Cardiac fibroblast (primary cell): ENCODE data around the gene FCGR2B.
A peak's percentile ranks its signal among the peaks of the same experiment; 100 is the strongest.
"Not testable (repeated sequence)": the region's sequence is repeated elsewhere in the genome, so short reads cannot be mapped to it uniquely, and the experiment has no call there.

ENCODE experiments used
- DNase-seq, 2 donors: peaks; one replicate each; pipeline versions ENCODE4 v3.0.0 to v3.0.0-alpha.2; 2010; ENCODE audit warnings: low read depth in 2 of 2
- H3K4me3 ChIP-seq, 2 donors: replicated peaks in 1 of 2; 1 replicate in 1 of 2; 2 replicates in 1 of 2; pipeline ENCODE4 v1.5.1; 2011; ENCODE audit warnings: low read depth in 2 of 2, low read length in 2 of 2, mild to moderate bottlenecking in 2 of 2, moderate library complexity in 1 of 2
- TF ChIP-seq, protein P1 (sequence below): IDR thresholded peaks from one replicate; pipeline ENCODE4 v1.5.1; 2011; ENCODE audit warnings: low read depth, mild to moderate bottlenecking, low read length, inconsistent platforms

Gene FCGR2B

DNA sequence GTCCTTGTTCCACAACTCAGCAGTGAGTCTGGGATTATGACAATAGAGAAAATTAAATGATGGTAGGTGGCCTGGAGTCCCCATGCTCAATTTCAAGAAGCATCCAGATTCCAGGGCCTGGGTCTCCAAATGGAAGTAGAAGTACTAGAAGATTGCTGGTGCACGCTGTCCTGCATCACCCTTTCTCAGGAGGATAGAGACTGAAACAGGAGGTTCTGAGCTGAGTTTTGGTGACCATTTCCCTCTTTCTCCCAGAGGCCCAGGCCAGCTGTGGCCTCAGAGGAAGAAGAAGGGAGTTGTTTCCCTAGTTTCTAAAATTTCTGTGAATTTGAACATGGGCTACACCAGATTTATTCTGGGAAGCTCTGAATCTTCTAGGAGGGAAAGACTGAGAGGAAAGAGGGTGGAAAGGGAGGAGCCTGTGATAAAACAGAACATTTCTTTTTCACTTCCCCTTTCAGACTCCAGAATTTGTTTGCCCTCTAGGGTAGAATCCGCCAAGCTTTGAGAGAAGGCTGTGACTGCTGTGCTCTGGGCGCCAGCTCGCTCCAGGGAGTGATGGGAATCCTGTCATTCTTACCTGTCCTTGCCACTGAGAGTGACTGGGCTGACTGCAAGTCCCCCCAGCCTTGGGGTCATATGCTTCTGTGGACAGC lies at the start of gene FCGR2B:
TSS of gene FCGR2B (plus strand) at position 460 of the 656 bp plus-strand sequence. CDS start at position 559, 99 bp downstream.
- H3K4me3 ChIP-seq, DNase-seq: not testable (repeated sequence)

DNA sequence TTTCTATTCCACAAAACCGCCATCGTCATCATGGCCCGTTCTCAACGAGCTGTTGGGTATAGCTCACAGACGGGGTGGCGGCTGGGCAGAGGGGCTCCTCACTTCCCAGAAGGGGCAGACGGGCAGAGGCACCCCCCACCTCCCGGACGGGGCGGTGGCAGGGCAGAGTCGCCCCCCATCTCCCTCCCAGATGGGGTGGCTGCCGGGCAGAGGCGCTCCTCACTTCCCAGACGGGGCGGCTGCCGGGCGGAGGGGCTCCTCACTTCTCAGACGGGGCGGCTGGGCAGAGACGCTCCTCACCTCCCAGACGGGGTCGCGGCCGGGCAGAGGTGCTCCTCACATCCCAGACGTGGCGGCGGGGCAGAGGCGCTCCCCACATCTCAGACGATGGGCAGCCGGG lies 46.5 kb upstream of the FCGR2B start:
- H3K4me3 ChIP-seq, DNase-seq: not testable (repeated sequence)

DNA sequence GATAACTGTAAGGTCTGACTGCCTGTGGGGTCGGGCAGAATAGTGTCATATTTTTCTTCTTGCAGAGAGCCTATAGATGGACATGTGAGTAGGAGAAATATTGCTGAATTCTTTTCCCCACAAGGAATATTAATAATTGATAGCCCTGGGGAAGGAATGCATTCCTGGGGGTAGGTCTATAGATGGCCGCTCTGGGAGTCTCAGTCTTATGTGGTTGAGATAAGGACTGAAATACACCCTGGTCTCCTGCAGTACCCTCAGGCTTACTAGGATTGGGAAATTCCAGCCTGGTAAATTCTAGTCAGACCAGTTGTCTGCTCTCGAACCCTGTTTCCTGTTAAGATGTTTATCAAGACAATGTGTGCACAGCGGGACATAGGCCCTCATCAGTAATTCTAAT lies 44.4 kb upstream of the FCGR2B start:
- H3K4me3 ChIP-seq, DNase-seq: not testable (repeated sequence)

DNA sequence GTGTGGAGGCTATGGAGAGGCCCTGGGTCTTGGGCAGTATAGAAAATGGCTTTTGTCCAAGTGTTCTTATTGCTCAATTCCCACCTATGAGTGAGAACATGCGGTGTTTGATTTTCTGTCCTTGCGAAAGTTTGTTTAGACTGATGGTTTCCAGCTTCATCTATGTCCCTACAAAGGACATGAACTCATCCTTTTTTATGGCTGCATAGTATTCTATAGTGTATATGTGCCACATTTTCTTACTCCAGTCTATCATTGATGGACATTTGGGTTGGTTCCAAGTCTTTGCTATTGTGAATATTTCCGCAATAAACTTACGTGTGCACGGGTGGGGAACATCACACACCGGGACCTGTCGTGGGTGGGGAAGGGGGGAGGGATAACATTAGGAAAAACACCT lies 42.5 kb upstream of the FCGR2B start:
- H3K4me3 ChIP-seq, DNase-seq: not testable (repeated sequence)

DNA sequence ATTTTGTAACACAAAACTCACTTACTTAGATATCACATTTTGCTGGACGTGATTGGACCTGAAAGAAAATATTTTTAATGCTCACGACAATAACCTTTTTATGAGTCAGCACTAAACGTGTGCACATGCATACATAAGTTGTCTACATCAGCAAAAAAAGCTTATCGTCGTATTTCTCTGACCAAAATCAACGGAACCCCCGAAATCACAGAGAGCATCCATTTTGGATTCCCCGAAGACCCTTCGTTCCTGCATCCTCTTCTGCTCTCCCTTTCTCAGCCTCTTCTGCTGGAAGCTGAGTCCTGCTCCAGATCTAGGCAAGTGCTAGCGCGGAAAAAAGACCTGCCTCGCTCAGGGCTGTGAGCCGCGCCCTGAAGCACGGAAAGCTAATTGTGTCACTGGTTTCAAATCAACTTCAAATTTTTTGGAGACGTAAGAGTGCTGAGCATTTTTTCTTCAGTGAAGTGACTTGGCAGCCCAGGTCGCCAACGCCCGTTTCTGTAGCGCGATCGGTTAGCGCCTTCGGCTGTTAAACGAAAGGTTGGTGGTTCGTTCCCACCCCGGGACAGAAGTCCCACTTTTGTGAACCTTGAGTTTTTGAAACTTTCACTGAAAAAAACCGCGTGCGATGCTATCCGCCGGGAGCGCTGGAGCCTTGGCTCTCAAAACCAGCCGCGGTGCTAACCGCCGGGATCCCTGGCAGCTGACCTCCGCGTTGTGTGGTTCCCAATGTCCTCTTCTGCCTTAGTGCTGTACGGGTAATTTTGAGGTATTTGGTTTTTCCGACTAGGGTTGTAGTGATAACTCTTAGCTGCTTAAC lies 41.6 kb upstream of the FCGR2B start:
- peak; percentile 80 to 92 for DNase-seq
- peak overlapping the region; percentile 36 to 62 for H3K4me3 ChIP-seq

DNA sequence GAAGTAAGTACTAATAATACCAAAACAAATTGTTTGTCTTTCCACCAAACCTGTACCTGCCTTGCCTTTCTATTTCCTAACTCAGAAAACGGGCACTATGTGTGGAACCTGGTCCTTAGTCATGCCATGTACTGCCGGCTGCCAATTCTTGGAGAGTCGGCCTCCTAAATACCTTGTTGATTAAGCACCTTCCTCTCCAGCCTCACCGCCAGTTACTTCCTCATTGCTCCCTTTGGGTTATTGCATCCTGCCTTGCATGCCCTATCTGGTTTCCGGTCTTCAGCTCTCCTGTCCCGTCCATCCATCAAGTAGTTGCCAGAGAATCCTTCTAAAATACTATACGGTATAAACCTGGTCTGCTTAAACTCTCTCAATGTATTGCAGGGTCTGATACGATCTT lies 40.9 kb upstream of the FCGR2B start:
- DNase-seq, H3K4me3 ChIP-seq: not testable (repeated sequence)

DNA sequence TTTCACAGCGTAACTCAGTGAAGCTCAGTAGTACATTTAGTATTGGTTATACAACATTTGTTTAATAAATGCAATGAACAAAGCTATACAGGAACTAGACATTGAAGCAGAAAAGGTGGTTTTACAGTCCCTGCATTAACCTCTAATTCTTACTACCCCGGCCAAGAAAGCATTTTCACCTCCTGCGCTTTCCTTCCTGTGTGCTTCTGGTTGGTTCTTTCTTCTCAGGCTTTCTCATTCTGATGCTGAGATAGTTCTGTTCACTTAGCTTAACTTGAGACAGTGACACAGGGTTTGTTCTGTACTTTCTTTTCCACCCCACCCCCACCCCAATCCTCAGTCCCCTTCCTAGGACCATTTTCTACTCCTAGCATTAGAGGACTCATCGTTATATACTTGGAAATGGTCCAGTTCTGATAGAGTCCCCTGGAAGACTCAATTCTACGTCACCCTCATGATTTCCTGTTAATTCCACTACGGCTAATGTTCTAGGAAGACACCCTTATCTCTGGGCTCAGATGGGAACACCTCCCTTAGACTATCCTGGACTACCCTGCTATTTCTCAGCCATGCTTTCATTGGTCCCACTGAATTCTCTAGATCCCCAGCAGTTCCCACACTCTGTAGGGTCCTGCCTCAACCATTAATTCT lies 39.4 kb upstream of the FCGR2B start:
- not testable (repeated sequence) for H3K4me3 ChIP-seq, DNase-seq

DNA sequence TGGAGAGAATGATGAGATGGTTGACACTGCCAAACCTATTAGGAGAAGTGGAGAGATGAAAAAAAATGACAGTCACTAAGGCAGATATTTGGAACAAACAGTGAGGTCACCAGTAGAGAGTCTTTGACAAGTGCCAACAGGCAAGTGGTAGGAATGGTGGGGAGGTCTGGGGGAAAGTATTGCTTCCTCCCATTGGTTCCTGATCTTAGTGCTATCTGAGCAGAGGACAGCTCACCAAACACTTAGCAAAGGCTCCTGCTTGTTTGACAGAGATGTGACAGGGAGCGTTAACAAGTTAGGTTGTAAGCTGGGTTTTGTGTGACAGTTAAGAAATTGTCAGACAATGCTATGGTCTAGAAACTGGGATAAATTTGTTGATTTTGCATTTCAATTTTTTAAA lies 38.3 kb upstream of the FCGR2B start:
- not testable (repeated sequence) for DNase-seq, H3K4me3 ChIP-seq

DNA sequence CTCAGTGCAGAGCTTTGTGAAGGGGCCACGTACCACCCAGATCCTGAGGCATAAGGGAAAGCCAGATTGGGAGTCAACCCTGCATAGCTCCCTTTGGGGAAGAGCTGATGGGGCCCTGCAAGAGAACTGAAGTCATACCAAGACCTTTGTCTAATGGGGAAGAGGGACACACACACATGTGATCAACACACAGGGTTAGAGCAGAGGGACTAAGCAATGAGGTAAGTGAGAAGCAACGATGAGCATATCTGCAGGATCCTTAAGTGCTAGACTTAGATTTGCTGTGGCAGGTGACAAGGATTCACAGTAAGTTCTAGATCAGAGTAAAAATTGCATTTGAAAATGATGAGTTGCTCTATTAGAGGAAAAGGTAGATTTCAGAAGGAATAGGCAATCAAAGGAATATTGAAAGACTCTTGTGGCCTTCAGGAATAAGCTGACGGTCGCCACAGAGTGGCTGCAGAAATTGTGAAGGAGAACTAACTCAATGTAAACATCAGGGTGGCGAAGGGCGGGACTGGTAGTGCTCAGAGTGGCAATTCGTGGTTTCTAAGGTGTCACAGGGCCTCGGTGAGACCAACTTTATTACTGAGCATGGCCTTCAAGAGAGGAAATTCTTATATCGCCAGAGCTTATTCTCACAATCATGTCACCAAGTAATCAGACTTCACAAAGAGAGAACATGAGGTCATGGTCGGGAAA lies 36.3 kb upstream of the FCGR2B start:
- not testable (repeated sequence) for H3K4me3 ChIP-seq, DNase-seq

DNA sequence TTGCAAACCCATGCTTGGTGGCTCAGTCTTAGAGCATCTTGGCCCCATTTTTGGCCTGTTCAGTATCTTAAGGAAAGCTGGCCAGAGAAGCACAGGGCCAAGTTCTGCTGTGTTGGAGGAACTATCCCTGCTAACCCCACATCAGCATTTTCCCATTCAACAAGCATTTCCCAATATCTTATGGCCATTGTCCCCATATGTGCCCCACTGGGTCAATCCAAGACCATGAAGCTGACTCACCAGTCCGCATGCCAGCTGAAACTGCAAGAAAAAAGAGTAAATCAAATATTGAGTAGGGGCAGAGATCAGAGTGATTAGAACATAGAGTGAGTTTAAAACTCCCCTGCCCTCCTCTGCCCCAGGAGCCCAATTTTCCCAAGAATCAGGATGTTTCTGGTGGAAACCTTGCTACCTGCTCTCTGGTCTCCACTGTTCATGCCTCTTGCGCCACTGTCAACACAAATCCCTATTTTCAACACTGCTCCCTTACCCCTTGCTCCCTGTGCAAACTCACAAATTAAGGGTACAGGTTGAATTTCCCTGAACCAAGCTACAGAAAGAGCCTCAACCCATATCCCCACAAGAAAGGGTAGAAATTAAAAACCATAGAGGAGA lies 32.7 kb upstream of the FCGR2B start:
- not testable (repeated sequence) for H3K4me3 ChIP-seq

DNA sequence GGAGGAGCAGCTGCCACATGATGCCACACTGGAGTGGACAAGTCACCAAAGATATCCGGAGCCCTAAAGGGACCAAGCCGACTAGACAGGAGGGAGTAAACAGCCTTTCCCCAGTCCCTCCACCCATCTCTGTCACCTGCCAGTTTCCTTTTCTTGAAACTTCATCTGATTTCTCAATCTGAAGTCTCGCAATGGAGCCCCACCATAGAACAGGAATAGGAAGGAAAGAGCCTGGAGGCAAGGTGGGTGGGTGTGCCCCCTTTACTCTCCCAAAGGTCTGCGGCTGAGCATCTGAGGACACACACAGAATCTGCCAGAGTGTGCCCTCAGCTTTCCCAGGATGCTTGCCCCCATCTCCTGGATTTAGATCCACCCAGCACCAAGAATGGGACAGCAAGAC lies 31.9 kb upstream of the FCGR2B start, which contains the start of gene FCGR3B:
TSS of gene FCGR3B (minus strand) at position 101 of the 400 bp plus-strand sequence. CDS start at position 19, 82 bp downstream.
- TF ChIP-seq, protein P1, sequence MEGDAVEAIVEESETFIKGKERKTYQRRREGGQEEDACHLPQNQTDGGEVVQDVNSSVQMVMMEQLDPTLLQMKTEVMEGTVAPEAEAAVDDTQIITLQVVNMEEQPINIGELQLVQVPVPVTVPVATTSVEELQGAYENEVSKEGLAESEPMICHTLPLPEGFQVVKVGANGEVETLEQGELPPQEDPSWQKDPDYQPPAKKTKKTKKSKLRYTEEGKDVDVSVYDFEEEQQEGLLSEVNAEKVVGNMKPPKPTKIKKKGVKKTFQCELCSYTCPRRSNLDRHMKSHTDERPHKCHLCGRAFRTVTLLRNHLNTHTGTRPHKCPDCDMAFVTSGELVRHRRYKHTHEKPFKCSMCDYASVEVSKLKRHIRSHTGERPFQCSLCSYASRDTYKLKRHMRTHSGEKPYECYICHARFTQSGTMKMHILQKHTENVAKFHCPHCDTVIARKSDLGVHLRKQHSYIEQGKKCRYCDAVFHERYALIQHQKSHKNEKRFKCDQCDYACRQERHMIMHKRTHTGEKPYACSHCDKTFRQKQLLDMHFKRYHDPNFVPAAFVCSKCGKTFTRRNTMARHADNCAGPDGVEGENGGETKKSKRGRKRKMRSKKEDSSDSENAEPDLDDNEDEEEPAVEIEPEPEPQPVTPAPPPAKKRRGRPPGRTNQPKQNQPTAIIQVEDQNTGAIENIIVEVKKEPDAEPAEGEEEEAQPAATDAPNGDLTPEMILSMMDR, result no peak
- H3K4me3 ChIP-seq, result no peak within 1 kb of the TSS
- DNase-seq, result no peak

More for the DNA sequence above, 32.7 kb upstream of the FCGR2B start:
- not testable (repeated sequence) for DNase-seq

DNA sequence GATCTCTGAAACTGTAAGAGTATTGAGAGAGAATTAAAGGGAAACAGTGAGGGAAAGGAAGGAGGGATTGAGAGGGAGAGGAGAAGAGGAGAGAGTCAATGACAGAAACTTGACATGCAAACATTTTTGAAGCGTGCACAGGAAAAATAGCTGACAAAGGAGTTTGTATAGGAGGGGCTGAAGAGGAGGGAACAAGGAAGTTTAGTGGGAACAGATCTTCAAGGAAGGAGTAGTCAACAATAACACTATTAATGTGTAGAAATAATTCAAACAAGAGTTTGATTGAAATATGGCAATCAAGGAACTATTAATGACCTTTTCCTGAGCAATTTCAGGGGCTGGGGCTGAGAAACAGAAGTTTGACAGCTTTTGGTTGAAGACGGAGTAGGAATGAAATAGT lies 27.9 kb upstream of the FCGR2B start:
- not testable (repeated sequence) for H3K4me3 ChIP-seq, DNase-seq

DNA sequence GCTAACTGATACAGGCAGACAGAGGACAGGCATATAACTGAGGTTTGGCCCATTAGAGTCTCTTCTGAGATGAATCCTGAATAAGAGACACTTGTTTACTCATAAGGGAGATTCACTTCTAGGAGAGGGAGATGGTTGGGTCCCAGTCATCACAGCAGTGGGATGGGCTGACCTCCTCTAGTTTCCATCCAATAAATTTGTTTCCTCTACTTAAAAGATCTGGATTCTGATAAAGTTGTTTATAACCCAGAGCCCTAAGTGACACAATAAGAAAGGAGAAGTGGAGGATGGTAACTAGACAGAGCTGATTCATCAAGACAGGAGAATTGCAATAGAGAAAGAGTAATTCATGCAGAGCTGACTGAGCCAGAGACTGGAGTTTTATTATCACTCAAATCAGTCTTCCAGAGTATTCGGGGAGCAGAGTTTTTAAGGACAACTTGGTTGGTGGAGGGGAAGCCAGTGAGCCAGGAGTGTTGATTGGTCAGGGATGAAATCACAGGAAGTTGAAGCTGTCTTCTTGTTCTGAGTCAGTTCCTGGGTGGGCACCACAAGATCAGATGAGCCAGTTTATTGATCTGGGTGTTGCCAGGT lies 26.7 kb upstream of the FCGR2B start:
- H3K4me3 ChIP-seq, result not testable (repeated sequence)
- DNase-seq, result peak in 1 of 2 donors; percentile 13

DNA sequence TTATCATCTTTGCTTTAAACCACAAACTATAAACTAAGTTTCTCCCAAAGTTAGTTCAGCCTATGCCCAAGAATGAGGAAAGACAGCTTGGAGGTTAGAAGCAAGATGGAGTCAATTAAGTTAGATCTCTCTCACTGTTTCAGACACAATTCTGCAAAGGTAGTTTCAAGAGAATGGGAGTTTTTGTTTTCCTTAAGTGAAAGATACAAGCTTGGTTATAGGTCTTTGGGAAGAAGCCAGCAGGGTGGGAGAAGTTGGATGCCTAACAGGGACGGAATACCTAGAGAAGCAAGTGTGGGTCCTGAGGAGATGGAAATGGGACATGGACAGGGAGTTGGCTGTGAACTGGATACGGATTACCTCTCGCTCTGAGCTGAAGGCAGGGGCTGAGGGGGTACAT lies 26.0 kb upstream of the FCGR2B start:
- H3K4me3 ChIP-seq, DNase-seq: not testable (repeated sequence)

DNA sequence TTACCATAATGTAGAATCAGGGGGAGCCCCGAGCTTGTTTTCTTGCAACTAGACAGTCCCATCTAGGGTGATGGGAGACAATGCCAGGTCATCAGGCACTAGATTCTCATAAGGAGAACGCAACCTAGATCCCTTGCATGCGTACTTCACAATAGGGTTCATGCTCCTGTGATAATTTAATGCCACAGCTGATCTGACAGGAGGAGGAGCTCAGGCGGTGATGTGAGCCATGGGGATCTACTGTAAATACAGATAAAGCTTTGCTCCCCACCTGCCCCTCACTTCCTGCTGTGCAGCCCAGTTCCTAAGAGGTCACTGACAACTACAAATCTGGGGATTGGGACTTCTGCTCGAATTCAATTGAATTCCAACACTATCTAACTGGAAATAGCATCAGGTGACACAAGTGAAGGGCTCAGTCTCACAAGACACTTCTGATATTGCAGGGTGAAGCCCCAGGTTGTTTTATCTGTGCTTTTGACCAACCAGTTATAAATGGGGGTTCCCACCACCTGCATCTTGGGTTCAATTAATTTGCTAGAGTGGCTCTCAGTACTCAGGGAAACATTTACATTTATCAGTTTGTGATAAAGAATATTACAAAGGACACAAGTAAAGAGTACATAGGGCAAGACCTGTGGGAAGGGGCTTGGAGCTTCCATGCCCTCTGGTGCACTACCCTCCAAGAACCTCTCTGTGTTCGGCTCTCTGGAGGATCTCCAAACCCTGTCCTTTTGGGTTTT lies 24.5 kb upstream of the FCGR2B start:
- DNase-seq, H3K4me3 ChIP-seq: not testable (repeated sequence)
